IMR-90 (cell line): Measurements from ENCODE around the gene CHM.

ENCODE experiments used
- CHD1 ChIP-seq: IDR thresholded peaks from 2 replicates; pipeline ENCODE4 v1.6.1; 2012; ENCODE audit warnings: low read depth, low read length, improper control_type of control experiment
- ELK1 ChIP-seq: fragments of 150-350 bp; IDR thresholded peaks from 2 replicates; pipeline ENCODE4 v1.6.1; 2016; ENCODE audit warnings: low read depth, mild to moderate bottlenecking, low read length, moderate library complexity, borderline replicate concordance
- FOS ChIP-seq: fragments of 150-350 bp; IDR thresholded peaks from 2 replicates; pipeline ENCODE4 v1.6.1; 2016; ENCODE audit warnings: low read depth, low read length
- MXI1 ChIP-seq: IDR thresholded peaks from 2 replicates; pipeline ENCODE4 v1.6.1; 2012; ENCODE audit warnings: low read depth, mild to moderate bottlenecking, low read length, moderate library complexity, borderline replicate concordance
- POLR2A ChIP-seq: IDR thresholded peaks from 2 replicates; pipeline ENCODE4 v1.6.1; 2012; ENCODE audit warnings: mild to moderate bottlenecking, low read depth, low read length
- RAD21 ChIP-seq: IDR thresholded peaks from 2 replicates; pipeline ENCODE4 v1.6.1; 2012; ENCODE audit warnings: low read length, improper control_type of control experiment
- RFX5 ChIP-seq: IDR thresholded peaks from 2 replicates; pipeline ENCODE4 v1.8.0; 2012; ENCODE audit warnings: low read depth, mild to moderate bottlenecking, low read length, moderate library complexity
- SMC3 ChIP-seq: fragments of 150-350 bp; IDR thresholded peaks from 2 replicates; pipeline ENCODE4 v1.6.1; 2016; ENCODE audit warnings: low read depth, mild to moderate bottlenecking, antibody characterized with exemption, low read length, moderate library complexity
- TF ChIP-seq, protein P1 (sequence below): conservative IDR thresholded peaks from 2 replicates; pipeline ENCODE4 v1.5.1; 2012; ENCODE audit warnings: mild to moderate bottlenecking, low read depth, low read length, improper control_type of control experiment

GRCh38 chrX:85928606-85929005, 118.8 kb downstream of the CHM start:
- TF ChIP-seq, protein P1, sequence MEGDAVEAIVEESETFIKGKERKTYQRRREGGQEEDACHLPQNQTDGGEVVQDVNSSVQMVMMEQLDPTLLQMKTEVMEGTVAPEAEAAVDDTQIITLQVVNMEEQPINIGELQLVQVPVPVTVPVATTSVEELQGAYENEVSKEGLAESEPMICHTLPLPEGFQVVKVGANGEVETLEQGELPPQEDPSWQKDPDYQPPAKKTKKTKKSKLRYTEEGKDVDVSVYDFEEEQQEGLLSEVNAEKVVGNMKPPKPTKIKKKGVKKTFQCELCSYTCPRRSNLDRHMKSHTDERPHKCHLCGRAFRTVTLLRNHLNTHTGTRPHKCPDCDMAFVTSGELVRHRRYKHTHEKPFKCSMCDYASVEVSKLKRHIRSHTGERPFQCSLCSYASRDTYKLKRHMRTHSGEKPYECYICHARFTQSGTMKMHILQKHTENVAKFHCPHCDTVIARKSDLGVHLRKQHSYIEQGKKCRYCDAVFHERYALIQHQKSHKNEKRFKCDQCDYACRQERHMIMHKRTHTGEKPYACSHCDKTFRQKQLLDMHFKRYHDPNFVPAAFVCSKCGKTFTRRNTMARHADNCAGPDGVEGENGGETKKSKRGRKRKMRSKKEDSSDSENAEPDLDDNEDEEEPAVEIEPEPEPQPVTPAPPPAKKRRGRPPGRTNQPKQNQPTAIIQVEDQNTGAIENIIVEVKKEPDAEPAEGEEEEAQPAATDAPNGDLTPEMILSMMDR, result no peak
- TF ChIP-seq RAD21 (no peak), MXI1 (no peak), RFX5 (no peak), POLR2A (no peak), SMC3 (no peak), FOS (no peak), CHD1 (no peak), ELK1 (no peak)
